GM21723 (cell line): Measurements from ENCODE around the gene DSE.

Source experiments
- ATAC-seq: cut with Tn5 transposase; IDR thresholded peaks from one replicate; pipeline ENCODE4 v1.9.1; 2021; ENCODE audit warnings: mild to moderate bottlenecking, moderate library complexity; ENCODE audit not compliant: unreplicated experiment

Gene DSE

GRCh38 chr6:116471531-116471930 is 100.8 kb downstream of the DSE start:
- ATAC-seq, result no peak

- no peak for ATAC-seq
These were observed 102.0 kb downstream of the DSE start for GRCh38 chr6:116472706-116473105.

DNA sequence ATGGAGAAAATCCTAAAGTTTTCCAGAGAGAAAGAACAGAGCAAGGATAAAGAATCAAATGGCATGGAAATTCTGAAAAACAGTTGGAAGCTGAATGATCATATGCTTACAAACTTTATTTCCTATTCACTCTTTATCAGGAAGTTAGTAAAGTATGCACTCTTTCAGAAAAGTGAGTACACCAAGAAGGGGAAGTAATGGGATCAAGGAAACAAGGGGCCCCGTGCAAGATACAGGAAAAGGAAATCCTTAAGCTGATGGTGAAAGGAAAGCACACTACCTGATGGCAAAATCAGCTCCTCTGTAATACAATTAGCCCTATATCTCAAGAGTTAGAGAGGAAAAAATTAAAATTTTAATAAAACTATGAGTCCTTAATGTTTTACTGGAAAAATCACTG is 104.4 kb downstream of the DSE start:
- ATAC-seq, result no peak

DNA sequence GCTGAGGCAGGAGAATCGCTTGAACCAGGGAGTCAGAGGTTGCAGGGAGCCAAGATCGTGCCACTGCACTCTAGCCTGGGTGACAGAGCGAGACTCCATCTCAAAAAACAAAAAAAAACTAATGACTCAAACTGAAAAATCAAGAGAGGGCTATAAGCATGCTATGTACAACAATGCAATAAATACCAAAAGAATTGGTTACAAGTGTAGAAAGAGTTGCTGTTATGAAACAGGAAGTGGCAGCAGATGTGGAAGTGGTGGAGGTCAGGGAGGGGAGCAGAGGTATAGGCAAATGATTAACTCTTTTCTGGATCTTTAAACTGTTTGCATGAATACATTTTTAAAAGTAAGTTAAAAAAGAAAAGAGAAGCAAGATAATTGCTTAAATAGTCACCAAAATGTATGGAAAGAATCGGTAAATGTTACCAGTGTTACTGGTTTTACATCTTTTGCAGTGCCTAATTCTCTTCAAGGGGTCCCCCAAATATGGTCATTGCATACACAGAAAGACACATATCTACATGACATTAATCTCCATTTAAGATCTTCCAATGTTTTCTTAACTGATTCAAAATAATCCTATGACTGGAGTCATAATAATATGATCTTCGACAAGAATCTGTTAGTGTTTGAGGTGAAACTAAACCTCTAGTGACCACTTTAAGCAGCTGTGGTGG is 105.4 kb downstream of the DSE start:
- peak; percentile 100 for ATAC-seq

- ATAC-seq, result no peak
These were observed 112.0 kb downstream of the DSE start for GRCh38 chr6:116482780-116483179.

GRCh38 chr6:116483616-116484015 is 112.9 kb downstream of the DSE start:
- no peak for ATAC-seq

GRCh38 chr6:116485559-116486184 is 114.9 kb downstream of the DSE start:
- ATAC-seq, result no peak

DNA sequence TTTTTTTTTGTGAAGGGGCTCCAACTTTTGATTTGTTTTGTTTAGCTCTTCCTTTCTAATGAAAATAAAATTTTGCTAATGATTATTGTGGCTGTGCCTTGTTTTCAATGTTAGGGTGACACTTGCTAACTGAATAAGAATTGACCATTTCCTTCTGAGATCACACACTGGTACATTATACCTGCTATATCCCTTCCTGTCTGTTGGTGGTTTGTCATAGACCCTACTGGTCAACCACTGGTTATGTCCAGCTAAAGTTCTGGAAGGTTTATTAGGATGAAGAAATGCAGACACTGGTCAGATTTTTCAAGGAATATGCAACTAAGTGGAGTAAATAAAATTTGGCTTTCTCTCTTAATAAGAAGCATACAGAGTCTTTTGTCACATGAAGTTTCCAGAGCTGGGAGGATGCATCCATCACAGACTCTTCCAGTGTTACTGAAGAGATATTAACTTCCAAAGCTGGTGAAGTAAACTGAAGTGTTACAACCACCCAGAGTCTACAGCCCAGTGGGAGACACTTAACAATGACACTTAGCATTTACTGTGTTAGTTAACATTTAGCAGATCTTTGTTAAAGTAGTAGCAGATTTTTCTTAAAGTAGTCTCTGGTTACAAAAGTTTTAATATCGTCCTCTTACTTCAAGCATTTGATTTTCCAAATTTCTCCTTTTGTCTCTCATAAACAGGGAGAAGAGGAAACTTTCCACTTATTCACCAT is 121.0 kb downstream of the DSE start:
- no peak for ATAC-seq

DNA sequence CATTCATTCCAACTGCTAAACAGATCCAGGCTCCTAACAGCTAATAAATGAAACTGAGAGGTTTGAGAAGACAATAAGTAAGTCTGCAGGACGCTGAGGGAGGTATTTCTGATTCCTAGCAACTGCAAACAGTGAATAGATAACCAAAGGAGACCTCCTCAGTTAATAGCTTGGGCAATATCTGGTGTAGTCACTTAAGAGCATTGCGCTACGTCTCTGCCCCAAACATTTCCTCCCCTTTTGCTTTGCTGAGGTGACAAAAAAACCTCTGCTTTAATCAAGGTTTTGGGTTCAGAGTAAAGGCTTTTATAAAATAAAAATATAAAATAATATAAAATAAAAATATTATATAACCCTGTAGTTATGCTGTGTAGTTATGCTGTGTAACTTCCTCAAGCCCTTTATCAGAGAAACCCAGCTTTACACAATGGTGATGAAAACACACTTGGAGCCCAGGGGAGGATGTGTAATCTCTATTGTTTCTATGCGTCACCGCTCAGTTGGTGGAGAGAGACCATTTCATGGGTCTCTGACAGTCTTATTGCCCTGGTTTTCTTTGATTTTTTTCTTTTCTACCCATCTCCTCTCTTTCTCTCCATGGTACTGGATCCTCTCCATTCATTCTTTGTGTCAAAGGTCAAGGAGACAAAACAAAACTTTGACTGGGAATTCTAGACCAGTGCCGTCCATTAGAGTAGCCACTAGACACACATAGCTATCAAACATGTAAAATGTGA is 121.8 kb downstream of the DSE start:
- no peak for ATAC-seq
